T-helper 9 cell (primary cell): Measurements from ENCODE around the gene SLC25A23.

ENCODE experiments used
- DNase-seq: peaks from one replicate; pipeline ENCODE4 v3.0.0-alpha.2; 2020

The SLC25A23 gene

GRCh38 chr19:6481541-6482342 lies 22.1 kb upstream of the SLC25A23 start, which contains the start of gene DENND1C:
Gene DENND1C (minus strand): TSS chr19:6481787. CDS start chr19:6481695, 92 bp downstream.
- peak; percentile 40 for DNase-seq

GRCh38 chr19:6480848-6481415 lies 21.3 kb upstream of the SLC25A23 start:
- no peak for DNase-seq

GRCh38 chr19:6479836-6480398 lies 20.3 kb upstream of the SLC25A23 start:
- no peak for DNase-seq

GRCh38 chr19:6478815-6479214 lies 19.2 kb upstream of the SLC25A23 start:
- no peak for DNase-seq

GRCh38 chr19:6476896-6477431 lies 17.4 kb upstream of the SLC25A23 start:
- no peak for DNase-seq

- peak; percentile 62 for DNase-seq
These were observed 16.7 kb upstream of the SLC25A23 start for GRCh38 chr19:6476155-6476895.

GRCh38 chr19:6475321-6476108 lies 15.9 kb upstream of the SLC25A23 start:
- DNase-seq, result no peak

GRCh38 chr19:6473647-6474046 lies 14.1 kb upstream of the SLC25A23 start:
- DNase-seq, result no peak

GRCh38 chr19:6472713-6473112 lies 13.1 kb upstream of the SLC25A23 start:
- no peak for DNase-seq

GRCh38 chr19:6471076-6471475 lies 11.5 kb upstream of the SLC25A23 start:
- no peak for DNase-seq

GRCh38 chr19:6470173-6470572 lies 10.6 kb upstream of the SLC25A23 start:
- DNase-seq, result no peak

GRCh38 chr19:6467384-6467783 lies 7.8 kb upstream of the SLC25A23 start:
- no peak for DNase-seq

GRCh38 chr19:6466526-6467248 lies 7.1 kb upstream of the SLC25A23 start:
- DNase-seq, result no peak

GRCh38 chr19:6465663-6466062 lies 6.1 kb upstream of the SLC25A23 start:
- no peak for DNase-seq

- DNase-seq, result no peak
These were observed 5.4 kb upstream of the SLC25A23 start for GRCh38 chr19:6465006-6465405.

GRCh38 chr19:6464070-6464873 lies 4.7 kb upstream of the SLC25A23 start, which contains the start of gene CRB3:
Gene CRB3 (plus strand): TSS chr19:6464271. CDS start chr19:6464702, 431 bp downstream.
- DNase-seq, result peak; percentile 32

GRCh38 chr19:6460099-6460884 lies 700 bp upstream of the SLC25A23 start:
- peak; percentile 93 for DNase-seq

- no peak for DNase-seq
These were observed 814 bp downstream of the SLC25A23 start for GRCh38 chr19:6458695-6459261.
